Left ventricle myocardium inferior (tissue), 1 donor: ENCODE results near the gene PTMS. TPM values are rescaled to one million over a fixed set of nuclear protein-coding genes. Genes with fewer than 3 reads are reported as not detected.

ENCODE experiments used
- DNase-seq: peaks from one replicate; pipeline ENCODE4 v3.0.0-alpha.2; 2020
- H3K27ac ChIP-seq: fragments of 200-600 bp; replicated peaks from 2 replicates; pipeline ENCODE4 v1.8.0; 2021
- H3K27me3 ChIP-seq: fragments of 200-600 bp; 2 replicates; pipeline ENCODE4 v1.8.0; 2021; ENCODE audit warnings: low read depth
- H3K36me3 ChIP-seq: fragments of 200-600 bp; 2 replicates; pipeline ENCODE4 v1.8.0; 2021
- H3K4me1 ChIP-seq: fragments of 200-600 bp; 2 replicates; pipeline ENCODE4 v1.8.0; 2021
- H3K4me3 ChIP-seq: fragments of 200-600 bp; 2 replicates; pipeline ENCODE4 v1.8.0; 2021; ENCODE audit warnings: mild to moderate bottlenecking, moderate library complexity
- H3K9me3 ChIP-seq: fragments of 200-600 bp; replicated peaks from 2 replicates; pipeline ENCODE4 v1.8.0; 2021
- CTCF ChIP-seq: fragments of 200-600 bp; IDR thresholded peaks from 2 replicates; pipeline ENCODE4 v1.8.0; 2021; ENCODE audit warnings: antibody characterized with exemption, mild to moderate bottlenecking, borderline replicate concordance
- intact Hi-C: fragments of 100-400 bp; cut with micrococcal nuclease; formaldehyde crosslinking; loops from one replicate; pipeline ENCODE4 v1.11.0; 2022
- total RNA-seq: library from RNA; stranded (reverse); fragmentation: NEBNext Ultra II Directional; extraction: Animal tissue kit (Norgen Biotek cat#: 25700); gene quantifications from one replicate; pipeline ENCODE4 v1.2.1, GENCODE V29; 2021
- donor health status: DM: no; HTN: yes; CAD: no; lungs with severe emphysema.

PTMS gene
- total RNA-seq, 1 donor from 2014 or later = 104 TPM

- Histone ChIP-seq H3K4me1 (peaks cover 14% of the 10 kb centered on the region), H3K27me3 (no peaks in the 10 kb centered on the region), H3K4me3 (no peak overlapping the region), H3K36me3 (no peaks in the 10 kb centered on the region), H3K27ac (no peak overlapping the region), H3K9me3 (no peaks in the 10 kb centered on the region)
- intact Hi-C loops = no loop called here
- TF ChIP-seq CTCF = no peak
- DNase-seq = no peak
Observed at GRCh38 chr12:6784296-6784695, 18.1 kb downstream of the PTMS start.

- intact Hi-C loops = no loop called here
Observed at GRCh38 chr12:6784761-6785160, 18.6 kb downstream of the PTMS start.

GRCh38 chr12:6786416-6787094 lies 20.4 kb downstream of the PTMS start:
- DNase-seq = no peak
- no peak for TF ChIP-seq CTCF
- intact Hi-C loops = no loop called here
- Histone ChIP-seq H3K9me3 (no peaks in the 10 kb centered on the region), H3K4me1 (peaks cover 12% of the 10 kb centered on the region), H3K27ac (peak overlapping the region; percentile 45), H3K27me3 (no peaks in the 10 kb centered on the region), H3K36me3 (no peaks in the 10 kb centered on the region), H3K4me3 (no peak overlapping the region)

More at GRCh38 chr12:6784761-6785160, 18.6 kb downstream of the PTMS start:
- no peak overlapping the region for H3K4me3 ChIP-seq
- DNase-seq = no peak
- no peak overlapping the region for H3K27ac ChIP-seq
- H3K27me3 ChIP-seq = no peaks in the 10 kb centered on the region
- no peaks in the 10 kb centered on the region for H3K36me3 ChIP-seq
- H3K4me1 ChIP-seq = peaks cover 12% of the 10 kb centered on the region
- H3K9me3 ChIP-seq = no peaks in the 10 kb centered on the region
- TF ChIP-seq CTCF = no peak

- DNase-seq = no peak
- H3K4me1 ChIP-seq = peaks cover 12% of the 10 kb centered on the region
- TF ChIP-seq CTCF = no peak
- intact Hi-C loops = no loop called here
- H3K27ac ChIP-seq = peak overlapping the region; percentile 45
- no peak overlapping the region for H3K4me3 ChIP-seq
- H3K27me3 ChIP-seq = no peaks in the 10 kb centered on the region
- no peaks in the 10 kb centered on the region for H3K36me3 ChIP-seq
- H3K9me3 ChIP-seq = no peaks in the 10 kb centered on the region
Observed at GRCh38 chr12:6787309-6787708, 21.1 kb downstream of the PTMS start.

- Histone ChIP-seq H3K9me3 (no peaks in the 10 kb centered on the region), H3K36me3 (no peaks in the 10 kb centered on the region), H3K4me3 (peak within 1 kb of the TSS; percentile 34), H3K27me3 (no peaks in the 10 kb centered on the region), H3K27ac (peak within 1 kb of the TSS; percentile 33), H3K4me1 (peaks cover 17% of the 10 kb centered on the region)
- intact Hi-C loops = no loop called here
- DNase-seq = peak; percentile 74
- no peak for TF ChIP-seq CTCF
Observed at GRCh38 chr12:6788972-6789924, 23.1 kb downstream of the PTMS start, which contains the start of gene CD4. Gene CD4, plus strand, starts transcription at chr12:6789528. Its CDS starts 10,611 bp downstream, at chr12:6800139.
